Panc1 (cell line): ENCODE results near the gene RNF39.

ENCODE experiments used
- CTCF ChIP-seq: fragments of 450-650 bp; IDR thresholded peaks from 2 replicates; pipeline ENCODE4 v1.5.1; 2017; ENCODE audit warnings: mild to moderate bottlenecking
- POLR2AphosphoS5 ChIP-seq: IDR thresholded peaks from 2 replicates; pipeline ENCODE4 v1.6.1; 2012; ENCODE audit warnings: mild to moderate bottlenecking, low read depth, low read length, moderate library complexity
- REST ChIP-seq, 2 experiments: IDR thresholded peaks; 2 replicates each; pipeline ENCODE4 v1.6.1; 2011 to 2012; ENCODE audit warnings: low read depth in 2 of 2, control low read depth in 1 of 2, low read length in 1 of 2, mild to moderate bottlenecking in 1 of 2, moderate library complexity in 1 of 2; ENCODE audit not compliant: insufficient read depth in 1 of 2
- SIN3A ChIP-seq: IDR thresholded peaks from 2 replicates; pipeline ENCODE4 v1.6.1; 2012; ENCODE audit warnings: low read depth, mild to moderate bottlenecking, low read length, moderate library complexity, borderline replicate concordance; ENCODE audit not compliant: insufficient read depth
- TCF7L2 ChIP-seq: IDR thresholded peaks from 2 replicates; pipeline ENCODE4 v1.6.1; 2011; ENCODE audit warnings: mild to moderate bottlenecking, low read depth, low read length, inconsistent platforms

- TF ChIP-seq CTCF: peak; percentile 23; the same call in 1 of the 2 replicates
- TF ChIP-seq POLR2AphosphoS5: no peak
- no peak for TF ChIP-seq SIN3A
- TF ChIP-seq REST (IDR thresholded peaks at IDR 0.05; ENCODE audit: insufficient read depth in 1 of 2, low read depth in 2 of 2, low read length in 1 of 2): no peak
- TF ChIP-seq TCF7L2: no peak
These were observed 41.2 kb upstream of the RNF39 start for GRCh38 chr6:30116724-30117123.
